Spleen (tissue), 7 donors: ENCODE results near the gene REX1BD.

Experiments used
- CTCF ChIP-seq, 11 experiments: fragments of 200-600 bp in 7 of 11; fragments of 450-650 bp in 4 of 11; sonication (generic) in 4 of 11; IDR thresholded peaks in 8 of 11; conservative IDR thresholded peaks in 3 of 11; 1 replicate in 7 of 11; 2 replicates in 4 of 11; pipeline versions ENCODE4 v1.4.0 to v1.8.0; 2016 to 2021; ENCODE audit warnings: antibody characterized with exemption in 11 of 11, inconsistent platforms in 4 of 11, mild to moderate bottlenecking in 1 of 11
- POLR2A ChIP-seq, 3 donors: fragments of 450-650 bp; IDR thresholded peaks; one replicate each; pipeline ENCODE4 v1.5.1; 2017; ENCODE audit warnings: antibody characterized with exemption in 3 of 3, mild to moderate bottlenecking in 1 of 3
- donor health status: DM: no; HTN: no; CAD: no; lungs with moderate emphysema.
- donor health status: DM: no; HTN: no; CAD: no.
- donor health status: DM: no; HTN: no; CAD: no.

- TF ChIP-seq CTCF (IDR thresholded peaks at IDR 0.05 in 8 of 11, conservative IDR thresholded peaks at IDR 0.05 in 3 of 11): no peak
- TF ChIP-seq POLR2A (IDR thresholded peaks at IDR 0.05): no peak
Measured at GRCh38 chr19:18541992-18542940, 46.3 kb upstream of the REX1BD start.
